Parathyroid adenoma (tissue), 2 donors: ENCODE data around the gene PCED1B.

Experiments used
- H2AFZ ChIP-seq: fragments of 300-600 bp; sonication (generic); one replicate; pipeline ENCODE4 v1.7.0; 2017; ENCODE audit warnings: antibody characterized with exemption, mild to moderate bottlenecking
- H3K27ac ChIP-seq: fragments of 300-600 bp; sonication (generic); one replicate; pipeline ENCODE4 v1.7.0; 2017
- H3K27me3 ChIP-seq: fragments of 300-600 bp; sonication (generic); one replicate; pipeline ENCODE4 v1.7.0; 2017; ENCODE audit warnings: low read length; ENCODE audit not compliant: control insufficient read depth, insufficient read depth
- H3K36me3 ChIP-seq: fragments of 300-600 bp; sonication (generic); one replicate; pipeline ENCODE4 v1.7.0; 2017; ENCODE audit warnings: low read length; ENCODE audit not compliant: control insufficient read depth, insufficient read depth
- H3K4me1 ChIP-seq: fragments of 300-600 bp; sonication (generic); one replicate; pipeline ENCODE4 v1.7.0; 2017; ENCODE audit warnings: control low read depth
- H3K4me2 ChIP-seq: fragments of 300-600 bp; sonication (generic); one replicate; pipeline ENCODE4 v1.7.0; 2017; ENCODE audit warnings: low read length
- H3K4me3 ChIP-seq: fragments of 300-600 bp; sonication (generic); one replicate; pipeline ENCODE4 v1.7.0; 2017; ENCODE audit warnings: low read depth, low read length
- H3K79me2 ChIP-seq: fragments of 300-600 bp; sonication (generic); one replicate; pipeline ENCODE4 v1.7.0; 2017; ENCODE audit warnings: control low read depth
- H3K9ac ChIP-seq: fragments of 300-600 bp; sonication (generic); one replicate; pipeline ENCODE4 v1.7.0; 2017; ENCODE audit warnings: mild to moderate bottlenecking
- H3K9me3 ChIP-seq: fragments of 300-600 bp; sonication (generic); one replicate; pipeline ENCODE4 v1.7.0; 2017; ENCODE audit warnings: low read length; ENCODE audit not compliant: control insufficient read depth
- TF ChIP-seq, protein P1 (sequence below): fragments of 300-600 bp; sonication (generic); IDR thresholded peaks from one replicate; pipeline ENCODE4 v1.7.0; 2017; ENCODE audit warnings: antibody characterized with exemption, mild to moderate bottlenecking
- donor health status: primary hyperparathyroidism.

Gene PCED1B

DNA sequence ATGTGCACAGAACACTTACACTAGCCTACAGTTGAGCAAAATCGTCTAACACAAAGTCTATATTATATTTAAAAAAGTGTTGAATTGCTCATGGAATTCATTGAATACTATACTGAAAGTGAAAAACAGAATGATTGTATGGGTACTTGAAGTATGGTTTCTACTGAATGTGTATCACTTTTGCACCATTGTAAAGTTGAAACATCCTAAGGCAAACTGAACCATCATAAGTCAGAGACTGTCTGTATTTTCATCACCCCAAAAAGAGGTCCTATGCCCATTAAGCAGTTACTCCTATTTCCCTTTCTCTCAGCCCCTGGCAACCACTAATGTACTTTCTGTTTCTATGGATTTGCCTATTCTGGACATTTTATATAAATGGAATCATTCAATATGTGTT, 4.8 kb downstream of the PCED1B start:
- TF ChIP-seq, protein P1, sequence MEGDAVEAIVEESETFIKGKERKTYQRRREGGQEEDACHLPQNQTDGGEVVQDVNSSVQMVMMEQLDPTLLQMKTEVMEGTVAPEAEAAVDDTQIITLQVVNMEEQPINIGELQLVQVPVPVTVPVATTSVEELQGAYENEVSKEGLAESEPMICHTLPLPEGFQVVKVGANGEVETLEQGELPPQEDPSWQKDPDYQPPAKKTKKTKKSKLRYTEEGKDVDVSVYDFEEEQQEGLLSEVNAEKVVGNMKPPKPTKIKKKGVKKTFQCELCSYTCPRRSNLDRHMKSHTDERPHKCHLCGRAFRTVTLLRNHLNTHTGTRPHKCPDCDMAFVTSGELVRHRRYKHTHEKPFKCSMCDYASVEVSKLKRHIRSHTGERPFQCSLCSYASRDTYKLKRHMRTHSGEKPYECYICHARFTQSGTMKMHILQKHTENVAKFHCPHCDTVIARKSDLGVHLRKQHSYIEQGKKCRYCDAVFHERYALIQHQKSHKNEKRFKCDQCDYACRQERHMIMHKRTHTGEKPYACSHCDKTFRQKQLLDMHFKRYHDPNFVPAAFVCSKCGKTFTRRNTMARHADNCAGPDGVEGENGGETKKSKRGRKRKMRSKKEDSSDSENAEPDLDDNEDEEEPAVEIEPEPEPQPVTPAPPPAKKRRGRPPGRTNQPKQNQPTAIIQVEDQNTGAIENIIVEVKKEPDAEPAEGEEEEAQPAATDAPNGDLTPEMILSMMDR: no peak
- no peak overlapping the region for H2AFZ ChIP-seq
- H3K4me2 ChIP-seq: no peak overlapping the region
- no peak overlapping the region for H3K27ac ChIP-seq
- no peak overlapping the region for H3K4me3 ChIP-seq
- no peaks in the 10 kb centered on the region for H3K27me3 ChIP-seq
- peaks cover 1% of the 10 kb centered on the region for H3K4me1 ChIP-seq
- no peak overlapping the region for H3K9ac ChIP-seq
- H3K36me3 ChIP-seq: no peaks in the 10 kb centered on the region
- H3K9me3 ChIP-seq: no peaks in the 10 kb centered on the region
- H3K79me2 ChIP-seq: no peaks in the 10 kb centered on the region

DNA sequence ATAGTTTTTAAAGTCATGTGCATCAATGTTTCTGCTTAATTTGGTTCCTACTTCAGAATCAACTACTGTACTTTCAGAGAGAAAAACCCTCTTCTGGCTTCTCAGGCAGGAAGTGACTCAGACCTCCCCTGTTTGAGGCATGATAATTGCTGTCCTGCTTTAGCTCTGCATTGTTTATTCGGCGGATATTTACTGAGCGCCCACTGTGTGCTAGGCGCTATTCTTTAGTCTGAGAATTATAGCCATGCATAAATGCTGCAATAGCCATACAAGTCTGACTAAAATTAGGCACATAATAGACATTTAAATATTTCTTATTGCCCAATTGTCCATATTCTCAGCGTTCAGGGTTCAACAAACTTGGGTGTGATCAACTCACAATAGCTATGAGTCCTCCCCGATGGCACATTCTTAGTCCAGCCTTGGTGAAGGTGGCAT, 6.4 kb downstream of the PCED1B start:
- H2AFZ ChIP-seq: no peak overlapping the region
- H3K79me2 ChIP-seq: no peaks in the 10 kb centered on the region
- H3K27me3 ChIP-seq: no peaks in the 10 kb centered on the region
- no peaks in the 10 kb centered on the region for H3K9me3 ChIP-seq
- H3K36me3 ChIP-seq: no peaks in the 10 kb centered on the region
- no peak overlapping the region for H3K4me2 ChIP-seq
- no peak overlapping the region for H3K27ac ChIP-seq
- TF ChIP-seq, protein P1: no peak
- no peaks in the 10 kb centered on the region for H3K4me1 ChIP-seq
- no peak overlapping the region for H3K4me3 ChIP-seq
- H3K9ac ChIP-seq: no peak overlapping the region

DNA sequence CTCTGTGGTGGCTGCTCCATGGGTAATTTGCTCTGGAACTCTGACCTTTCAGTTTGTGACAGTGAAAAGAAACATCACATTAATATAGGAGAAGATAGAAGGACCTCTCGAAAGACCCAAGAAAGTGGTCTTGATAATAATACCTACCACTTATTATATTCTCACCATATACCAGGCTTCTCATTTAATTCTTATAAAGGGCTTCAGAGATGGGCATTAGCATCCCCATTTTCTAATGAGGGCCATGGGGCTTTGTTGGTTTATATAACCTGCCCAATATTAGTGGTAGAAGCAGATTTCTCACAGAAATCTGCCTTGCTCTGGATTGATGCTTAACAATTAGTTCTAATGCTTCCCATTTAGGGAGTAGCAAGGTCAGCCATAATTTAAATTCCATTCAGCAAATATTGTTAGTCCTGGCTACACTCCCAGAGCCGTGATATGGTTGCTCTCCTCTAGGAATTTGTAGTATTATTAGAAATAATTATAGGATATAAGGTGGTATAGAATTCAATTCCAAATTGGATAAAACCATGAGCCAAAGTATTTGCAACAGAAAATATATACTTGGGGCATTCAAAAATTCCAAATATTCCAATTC, 7.8 kb downstream of the PCED1B start:
- no peak overlapping the region for H3K9ac ChIP-seq
- no peaks in the 10 kb centered on the region for H3K4me1 ChIP-seq
- H2AFZ ChIP-seq: no peak overlapping the region
- no peaks in the 10 kb centered on the region for H3K36me3 ChIP-seq
- H3K4me2 ChIP-seq: no peak overlapping the region
- no peaks in the 10 kb centered on the region for H3K27me3 ChIP-seq
- no peak overlapping the region for H3K4me3 ChIP-seq
- H3K79me2 ChIP-seq: no peaks in the 10 kb centered on the region
- no peaks in the 10 kb centered on the region for H3K9me3 ChIP-seq
- no peak overlapping the region for H3K27ac ChIP-seq
- TF ChIP-seq, protein P1: no peak

DNA sequence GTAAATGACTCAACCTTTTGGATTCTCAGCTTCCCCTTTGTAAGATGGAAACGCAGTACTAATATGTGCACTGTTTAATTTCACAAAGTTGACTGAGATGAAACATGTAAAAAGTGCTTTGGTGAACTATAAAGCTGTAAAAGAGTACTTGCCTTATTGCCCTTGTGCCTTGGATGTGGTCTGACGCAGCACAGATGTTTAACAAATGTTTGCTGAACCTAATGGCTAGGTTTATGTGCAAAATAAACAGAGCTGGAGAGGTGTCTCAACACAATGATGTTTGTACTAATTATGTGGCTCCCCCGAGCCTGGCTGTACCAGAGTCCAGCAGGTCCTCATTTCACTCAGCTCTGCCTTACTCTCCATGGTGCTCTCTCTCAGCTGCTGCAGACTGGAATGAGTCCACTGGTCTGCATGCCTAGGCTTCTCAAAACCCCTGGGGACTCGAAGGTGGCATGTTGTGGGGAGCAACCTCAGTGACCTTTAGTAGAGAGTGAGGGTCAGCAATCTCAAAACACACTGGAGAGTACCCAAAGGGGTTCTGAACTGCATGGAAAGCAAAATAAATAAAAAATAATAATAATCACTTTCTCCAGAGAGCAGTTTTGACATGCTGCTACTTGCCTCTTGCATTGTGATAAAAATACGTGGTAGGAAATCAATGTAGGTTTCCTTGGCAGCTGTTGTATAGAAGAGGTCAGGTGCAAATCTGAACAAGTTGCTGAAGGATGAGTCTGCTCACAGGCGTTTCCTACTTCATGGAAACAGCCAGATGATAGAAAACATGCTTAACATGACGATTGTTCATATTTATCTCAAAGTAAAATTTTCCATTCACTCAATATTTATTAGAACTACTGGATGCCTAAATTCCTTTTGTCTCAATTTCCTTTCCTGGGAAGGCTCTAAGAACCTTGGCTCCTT, 8.9 kb downstream of the PCED1B start:
- no peak overlapping the region for H3K4me3 ChIP-seq
- no peaks in the 10 kb centered on the region for H3K36me3 ChIP-seq
- no peaks in the 10 kb centered on the region for H3K79me2 ChIP-seq
- no peaks in the 10 kb centered on the region for H3K9me3 ChIP-seq
- H3K27ac ChIP-seq: no peak overlapping the region
- H3K9ac ChIP-seq: no peak overlapping the region
- H2AFZ ChIP-seq: no peak overlapping the region
- no peaks in the 10 kb centered on the region for H3K27me3 ChIP-seq
- no peak overlapping the region for H3K4me2 ChIP-seq
- no peaks in the 10 kb centered on the region for H3K4me1 ChIP-seq
- TF ChIP-seq, protein P1: no peak
